Omental fat pad (tissue), 4 donors: Measurements from ENCODE around the gene GPR137B. TPM values are rescaled to one million over a fixed set of nuclear protein-coding genes. Genes with fewer than 3 reads are reported as not detected.

Experiments used
- ATAC-seq: fragments of 150-250 bp; one replicate; pipeline ENCODE4 v1.9.1; 2016; ENCODE audit warnings: mild to moderate bottlenecking, moderate library complexity; ENCODE audit not compliant: low FRiP score
- DNase-seq: peaks from one replicate; pipeline ENCODE4 v3.0.0-alpha.2; 2019; ENCODE audit warnings: low spot score
- CTCF ChIP-seq, 3 donors: fragments of 450-650 bp; IDR thresholded peaks; one replicate each; pipeline ENCODE4 v1.5.1; 2016 to 2017; ENCODE audit warnings: antibody characterized with exemption in 3 of 3, mild to moderate bottlenecking in 3 of 3, moderate library complexity in 2 of 3
- total RNA-seq, 4 donors: library from RNA; depleted of rRNA; stranded (reverse); fragments of >200 nt; gene quantifications; one replicate each; pipeline ENCODE4 v1.1.0, GENCODE V29; 2016

The GPR137B gene
- total RNA-seq, 4 donors from 2014 or later = 13.7 to 37.7 (median 26.0) TPM

GRCh38 chr1:236150311-236150955 lies 8.1 kb downstream of the GPR137B start:
- no peak for TF ChIP-seq CTCF (IDR thresholded peaks at IDR 0.05)
- DNase-seq (no peak), ATAC-seq (no peak)

- TF ChIP-seq CTCF (IDR thresholded peaks at IDR 0.05) = no peak
Measured at GRCh38 chr1:236150986-236151385, 8.6 kb downstream of the GPR137B start.

GRCh38 chr1:236151739-236152424 lies 9.5 kb downstream of the GPR137B start:
- ATAC-seq (no peak), DNase-seq (no peak)
- no peak for TF ChIP-seq CTCF (IDR thresholded peaks at IDR 0.05)

More at GRCh38 chr1:236150986-236151385, 8.6 kb downstream of the GPR137B start:
- ATAC-seq (no peak), DNase-seq (no peak)

GRCh38 chr1:236154126-236154525 lies 11.8 kb downstream of the GPR137B start:
- DNase-seq (no peak), ATAC-seq (no peak)
- TF ChIP-seq CTCF (IDR thresholded peaks at IDR 0.05) = no peak

- TF ChIP-seq CTCF (IDR thresholded peaks at IDR 0.05) = no peak
- ATAC-seq (no peak), DNase-seq (no peak)
Measured at GRCh38 chr1:236154671-236155398, 12.5 kb downstream of the GPR137B start.

- TF ChIP-seq CTCF (IDR thresholded peaks at IDR 0.05) = no peak
- DNase-seq (no peak), ATAC-seq (no peak)
Measured at GRCh38 chr1:236155399-236155767, 13.0 kb downstream of the GPR137B start.
